GM18858 (cell line): ENCODE results near the gene UBA1.

ENCODE experiments used
- ATAC-seq: cut with Tn5 transposase; IDR thresholded peaks from one replicate; pipeline ENCODE4 v1.9.1; 2021; ENCODE audit not compliant: unreplicated experiment

Gene UBA1

DNA sequence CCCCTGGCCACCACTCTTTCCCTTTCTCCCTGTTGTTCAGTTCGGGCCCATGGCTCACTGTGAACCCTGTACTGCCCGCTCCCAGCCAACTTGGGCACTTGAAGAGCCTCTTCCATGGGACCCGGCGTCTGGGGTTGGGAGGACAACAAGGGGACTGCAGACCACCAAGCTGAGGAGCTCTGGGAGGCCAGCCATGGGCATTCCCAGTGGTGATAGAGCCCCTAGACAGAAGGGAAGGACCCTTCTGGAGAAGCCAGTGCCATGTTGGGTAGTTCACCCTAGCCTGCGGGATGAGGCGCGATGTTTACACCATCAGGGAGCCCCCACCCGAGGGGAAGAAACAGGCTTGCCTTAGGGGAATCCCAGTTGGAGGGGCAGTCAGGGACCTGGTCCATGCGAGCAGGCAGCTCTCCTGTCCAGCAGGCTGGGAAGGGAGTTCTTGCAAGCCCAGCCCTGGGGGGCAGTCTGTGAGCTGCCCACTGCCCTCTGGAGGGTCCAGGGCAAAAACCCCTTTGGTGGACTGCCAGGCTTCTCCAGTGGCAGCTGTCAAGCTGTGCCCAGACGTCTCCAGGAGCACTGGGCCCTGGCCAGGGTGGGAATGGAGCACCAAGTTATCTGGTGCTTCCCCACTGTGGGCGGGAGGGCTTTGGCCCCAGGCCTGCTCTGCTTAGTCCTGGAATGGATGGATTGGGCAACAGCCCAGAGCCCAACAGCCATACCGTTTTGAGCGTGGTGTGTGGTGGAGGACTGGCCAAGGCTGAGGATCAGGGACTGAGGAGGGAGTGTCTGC lies 23.7 kb upstream of the UBA1 start:
- ATAC-seq, result no peak

DNA sequence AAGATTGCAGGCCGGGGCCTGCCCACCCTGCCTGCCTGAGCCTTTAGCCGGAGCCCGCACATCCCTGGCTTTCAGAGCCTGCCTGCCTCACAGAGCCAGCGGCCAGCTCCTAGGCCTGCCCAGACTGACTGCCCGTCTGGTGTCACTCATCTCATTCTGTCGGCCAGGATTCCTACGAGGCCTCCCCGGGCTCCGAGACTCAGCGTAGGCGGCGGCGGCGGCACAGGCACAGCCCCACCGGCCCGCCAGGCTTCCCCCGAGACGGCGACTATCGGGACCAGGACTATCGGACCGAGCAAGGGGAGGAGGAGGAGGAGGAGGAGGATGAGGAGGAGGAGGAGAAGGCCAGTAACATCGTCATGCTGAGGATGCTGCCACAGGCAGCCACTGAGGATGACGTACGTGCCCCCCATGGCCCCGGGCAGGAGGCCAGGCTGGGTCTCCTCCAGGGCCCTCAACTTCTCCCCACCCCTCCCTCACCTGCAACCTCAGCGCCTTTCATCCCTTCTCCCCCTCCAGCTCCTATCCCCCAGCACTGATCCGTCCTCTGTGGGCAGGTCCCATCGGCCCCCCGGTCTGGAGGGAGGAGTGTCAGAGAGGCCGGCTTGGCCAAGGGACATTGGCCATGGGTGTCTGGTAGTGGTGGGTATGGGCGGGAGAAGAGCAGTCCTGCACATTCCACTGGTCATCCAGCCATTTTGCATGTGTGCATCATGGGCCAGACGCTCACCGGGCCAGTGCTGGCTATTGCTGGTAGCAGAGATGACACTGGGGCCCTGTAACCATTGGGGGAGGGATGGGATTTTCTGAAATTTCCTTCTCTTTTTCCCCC lies 22.6 kb upstream of the UBA1 start:
- no peak for ATAC-seq

DNA sequence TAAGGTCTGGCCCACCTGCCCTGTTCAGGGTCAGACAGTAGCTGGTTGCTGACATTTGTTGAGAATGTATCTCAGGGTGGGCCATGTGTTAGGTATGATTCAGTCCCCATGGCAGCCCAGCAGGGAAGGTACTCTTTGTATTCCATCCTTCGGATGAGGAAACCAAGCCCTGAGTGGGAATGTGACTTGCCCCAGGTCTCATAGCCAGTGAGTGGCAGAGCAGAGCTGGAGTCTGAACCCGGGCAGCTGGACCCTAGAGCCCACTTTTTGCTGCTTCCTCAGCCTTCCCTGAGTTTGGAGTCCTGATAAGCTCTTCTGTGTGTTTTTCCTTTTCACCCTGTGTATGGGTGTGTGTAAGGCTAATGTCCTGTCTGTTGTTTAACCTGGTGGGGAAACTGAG lies 21.6 kb upstream of the UBA1 start:
- no peak for ATAC-seq

DNA sequence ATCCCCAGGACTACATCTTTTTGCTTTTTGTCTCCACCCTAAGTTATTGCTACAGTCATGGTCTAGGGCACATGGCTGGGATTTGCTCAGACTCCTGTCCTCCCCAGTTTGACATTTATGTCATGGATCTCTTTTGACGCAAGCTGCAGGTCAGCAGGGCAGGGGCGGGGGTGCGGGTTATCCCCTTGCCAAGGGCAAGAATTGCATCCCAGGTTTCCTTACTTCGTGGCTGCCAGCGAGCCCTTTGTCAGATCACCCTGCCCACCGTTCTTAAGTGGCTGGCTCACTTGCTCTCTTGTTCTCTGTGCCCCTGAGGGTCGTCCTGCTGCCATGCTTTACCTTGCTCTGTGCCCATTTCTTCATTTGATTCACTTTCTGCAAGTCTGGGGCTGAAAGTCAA lies 21.1 kb upstream of the UBA1 start:
- no peak for ATAC-seq

DNA sequence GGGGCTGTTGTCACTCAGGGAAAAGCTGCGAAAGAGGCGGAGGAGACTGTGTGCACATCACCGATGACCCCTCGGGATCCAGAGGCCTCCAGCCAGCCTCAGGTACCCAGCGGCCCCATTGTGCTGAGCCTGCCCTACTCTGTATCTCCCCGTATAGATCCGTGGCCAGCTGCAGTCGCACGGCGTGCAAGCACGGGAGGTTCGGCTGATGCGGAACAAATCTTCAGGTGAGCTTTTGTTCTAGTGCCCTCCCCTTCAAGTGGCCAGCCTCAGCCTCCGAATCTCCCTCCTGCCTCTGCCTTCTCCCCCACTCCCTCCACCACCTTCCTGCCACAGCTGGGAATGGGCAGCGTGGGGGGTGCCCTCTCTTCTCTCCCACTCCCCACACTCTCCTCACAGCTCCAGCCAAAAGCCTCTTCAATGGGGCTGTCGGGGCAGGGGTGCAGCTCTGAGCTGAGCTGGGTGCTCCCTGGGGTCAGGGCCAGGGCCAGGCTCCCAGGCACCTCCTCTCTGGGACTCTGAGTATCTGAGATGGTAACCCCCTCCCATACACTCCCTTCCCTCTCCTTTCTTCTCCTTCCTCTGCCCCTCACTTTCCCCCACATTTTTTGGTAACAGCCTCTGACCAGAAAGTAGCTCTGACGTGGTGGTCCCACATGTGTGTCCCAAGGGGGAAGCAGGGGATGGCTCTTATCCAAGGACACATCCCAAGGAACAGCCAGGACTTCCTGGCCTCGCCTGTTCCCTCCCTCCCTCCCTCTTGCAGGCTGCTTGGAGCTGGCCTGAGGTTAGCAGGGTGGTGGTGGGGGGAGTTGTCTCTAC lies 20.4 kb upstream of the UBA1 start:
- ATAC-seq, result no peak

DNA sequence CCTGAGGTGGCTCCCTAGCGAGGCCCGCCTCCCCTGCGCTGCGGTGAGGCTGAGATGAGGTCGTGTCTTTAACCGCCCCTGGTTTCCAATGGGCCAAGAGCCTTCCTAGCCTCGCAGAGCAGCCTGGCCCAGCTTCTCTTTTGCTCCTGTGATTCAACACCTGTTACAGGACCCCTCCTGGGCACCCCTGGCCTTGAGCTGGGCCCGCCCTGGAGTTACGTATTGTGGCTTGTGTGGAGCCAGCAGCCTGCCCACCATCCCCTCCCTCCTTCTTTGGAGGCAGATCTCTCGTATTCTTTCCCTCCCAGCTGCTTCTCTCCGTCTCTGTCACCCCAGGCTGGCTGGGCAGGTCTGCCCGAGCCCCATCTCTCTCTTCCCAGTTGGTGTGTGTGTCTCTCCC lies 19.3 kb upstream of the UBA1 start:
- no peak for ATAC-seq

DNA sequence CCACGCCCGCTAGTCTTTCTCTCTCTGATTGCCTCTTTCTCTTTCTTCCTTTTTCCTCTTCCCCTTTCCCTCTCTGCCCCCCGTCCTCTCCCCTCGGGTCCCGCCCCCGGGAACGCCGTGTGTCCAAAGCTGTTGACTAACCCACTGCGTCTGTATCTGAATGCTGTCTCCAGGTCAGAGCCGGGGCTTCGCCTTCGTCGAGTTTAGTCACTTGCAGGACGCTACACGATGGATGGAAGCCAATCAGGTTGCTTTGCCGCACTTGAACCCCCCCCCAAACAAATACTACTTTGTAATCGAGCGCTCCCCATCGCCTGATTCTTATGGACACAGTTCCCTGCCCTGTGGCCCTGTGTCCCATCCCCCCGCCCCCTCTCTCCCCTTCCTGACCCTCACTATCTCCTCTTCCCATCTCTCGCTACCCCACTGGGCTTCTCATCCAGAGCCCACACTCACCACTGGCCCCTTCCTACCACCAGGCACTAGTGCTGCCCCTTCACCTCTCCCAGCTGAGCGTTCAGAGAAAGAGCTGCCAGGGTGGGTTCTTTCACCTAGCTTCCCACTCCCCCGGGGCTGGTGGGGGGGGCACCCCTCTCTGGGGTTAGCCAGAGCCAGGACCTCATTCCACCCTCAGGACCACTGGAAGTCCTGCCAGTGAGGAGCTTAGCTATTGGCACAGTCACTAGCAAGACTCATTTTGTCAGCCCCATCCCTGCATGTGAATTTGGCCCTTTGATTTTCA lies 18.6 kb upstream of the UBA1 start:
- no peak for ATAC-seq

DNA sequence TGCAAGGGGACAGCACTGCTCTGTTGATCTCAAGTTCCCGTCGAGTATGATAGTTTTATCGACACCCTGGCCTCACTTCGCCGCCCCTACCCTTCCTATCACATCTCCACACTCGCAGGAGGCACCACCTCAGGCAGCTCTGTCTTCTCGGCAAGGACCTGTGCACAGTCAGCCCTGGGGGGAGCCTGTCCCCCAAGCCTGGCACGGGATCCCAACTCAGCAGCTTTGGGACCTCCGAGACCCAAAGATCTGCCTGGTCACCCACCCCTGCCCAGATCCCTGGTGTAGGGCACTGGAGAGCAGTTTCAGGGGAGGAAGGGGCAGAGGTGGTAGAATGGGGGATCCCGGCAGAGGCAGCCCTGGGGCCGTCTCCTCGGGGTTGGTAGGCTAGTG lies 18.0 kb upstream of the UBA1 start:
- no peak for ATAC-seq

DNA sequence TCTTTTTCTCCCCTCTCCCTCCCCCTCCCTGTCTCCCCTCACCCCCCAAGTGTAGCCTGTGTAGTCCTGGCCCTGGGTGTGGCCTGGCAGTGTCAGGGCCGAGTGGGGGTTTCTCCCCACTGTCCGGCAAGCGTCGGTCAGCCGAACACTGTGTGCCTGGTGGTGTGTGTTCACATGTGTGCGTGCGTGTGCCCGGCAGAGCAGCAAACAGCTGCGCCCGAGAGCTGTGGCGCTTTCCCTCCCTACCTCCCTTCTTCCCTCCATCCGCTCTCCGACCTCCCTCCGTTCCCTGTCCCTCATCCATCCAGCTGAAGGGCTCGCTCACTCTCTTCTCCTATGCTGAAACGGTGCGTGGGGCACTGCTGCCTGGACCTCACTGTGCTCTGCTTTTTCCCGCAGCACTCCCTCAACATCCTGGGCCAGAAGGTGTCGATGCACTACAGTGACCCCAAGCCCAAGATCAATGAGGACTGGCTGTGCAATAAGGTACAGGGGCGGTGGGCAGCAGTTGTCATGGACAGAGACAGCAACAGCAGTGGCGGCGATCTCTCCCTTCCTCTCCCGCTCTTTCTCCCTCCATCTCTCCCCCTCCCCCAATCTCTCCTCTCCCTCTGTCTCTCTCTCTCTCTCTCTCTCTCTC lies 17.4 kb upstream of the UBA1 start:
- no peak for ATAC-seq

DNA sequence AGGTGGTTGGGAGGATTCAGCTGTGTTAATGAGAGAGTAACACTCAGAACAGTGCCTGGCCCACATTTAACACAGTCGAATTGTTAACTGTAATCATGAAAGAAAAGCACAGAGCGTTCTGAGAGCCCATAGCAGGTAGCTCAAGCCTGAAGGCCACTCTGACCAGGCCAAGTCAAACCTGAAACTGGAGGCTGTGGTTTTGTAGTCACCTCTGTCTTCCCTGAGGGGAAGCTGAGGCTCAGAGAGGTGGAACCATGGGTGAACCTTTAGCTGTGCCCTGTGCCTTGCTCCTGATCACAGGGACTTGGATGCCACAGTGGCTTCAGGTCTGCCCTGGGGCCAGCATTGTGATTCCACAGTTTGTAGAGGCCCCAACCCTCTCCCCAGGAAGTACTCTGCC lies 16.6 kb upstream of the UBA1 start:
- ATAC-seq, result no peak

DNA sequence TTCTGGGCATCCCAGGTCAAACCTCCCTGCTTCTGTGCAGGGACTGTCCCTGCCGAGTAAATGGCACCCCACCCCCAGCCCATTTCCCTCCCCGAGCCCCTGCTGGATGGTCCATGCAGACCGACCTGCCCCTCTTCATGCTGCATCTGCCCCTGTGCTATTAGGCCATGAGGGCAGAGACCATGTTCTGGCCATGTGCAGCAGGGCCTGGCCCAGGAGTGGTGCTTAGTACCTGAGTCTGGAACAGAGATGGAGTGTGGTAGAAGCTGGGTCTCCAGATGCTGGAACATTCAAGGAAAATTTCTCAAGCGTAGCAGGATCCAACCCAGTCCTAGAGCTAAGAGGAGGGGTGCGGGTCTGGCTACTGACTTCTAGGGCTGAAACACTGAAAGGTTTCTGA lies 15.3 kb upstream of the UBA1 start:
- no peak for ATAC-seq

DNA sequence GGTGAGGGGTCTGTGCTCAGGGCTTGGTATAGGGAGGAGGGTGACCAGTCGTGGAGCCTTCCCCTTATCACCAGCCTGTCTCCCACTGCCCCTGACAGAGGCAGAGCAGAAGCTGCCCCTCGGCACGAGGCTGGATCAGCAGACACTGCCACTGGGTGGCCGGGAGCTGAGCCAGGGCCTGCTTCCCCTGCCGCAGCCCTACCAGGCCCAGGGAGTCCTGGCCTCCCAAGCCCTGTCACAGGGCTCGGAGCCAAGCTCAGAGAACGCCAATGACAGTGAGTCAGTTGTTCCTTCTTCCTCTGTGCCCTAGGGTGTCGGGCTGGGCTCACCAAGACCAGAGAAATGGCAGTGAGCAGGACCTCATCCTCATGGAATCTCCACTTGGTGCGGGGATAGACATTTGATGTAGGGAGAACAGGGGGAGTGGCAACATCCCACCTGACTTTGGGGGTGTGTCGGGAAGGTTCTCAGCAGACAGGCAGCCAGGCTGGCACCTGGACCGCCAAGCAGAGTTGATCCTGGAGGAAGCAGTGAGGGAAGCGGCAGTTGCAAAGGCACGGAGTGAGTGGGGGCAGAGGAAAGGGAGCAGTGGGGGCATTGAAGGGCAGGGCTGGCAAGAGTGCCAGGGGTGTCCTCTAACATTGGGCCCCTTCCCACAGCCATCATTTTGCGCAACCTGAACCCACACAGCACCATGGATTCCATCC lies 14.3 kb upstream of the UBA1 start:
- no peak for ATAC-seq

DNA sequence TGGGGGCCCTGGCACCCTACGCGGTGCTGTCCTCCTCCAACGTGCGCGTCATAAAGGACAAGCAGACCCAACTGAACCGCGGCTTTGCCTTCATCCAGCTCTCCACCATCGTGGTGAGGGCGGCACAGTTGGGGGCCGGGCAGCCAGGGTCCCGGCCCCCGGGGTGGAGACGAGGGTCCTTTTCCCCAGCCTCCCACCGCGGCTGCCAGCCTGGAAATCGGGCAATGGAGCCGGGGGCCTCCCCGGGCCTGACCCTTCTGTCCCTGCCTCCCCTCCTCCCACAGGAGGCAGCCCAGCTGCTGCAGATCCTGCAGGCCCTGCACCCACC lies 13.7 kb upstream of the UBA1 start:
- no peak for ATAC-seq

DNA sequence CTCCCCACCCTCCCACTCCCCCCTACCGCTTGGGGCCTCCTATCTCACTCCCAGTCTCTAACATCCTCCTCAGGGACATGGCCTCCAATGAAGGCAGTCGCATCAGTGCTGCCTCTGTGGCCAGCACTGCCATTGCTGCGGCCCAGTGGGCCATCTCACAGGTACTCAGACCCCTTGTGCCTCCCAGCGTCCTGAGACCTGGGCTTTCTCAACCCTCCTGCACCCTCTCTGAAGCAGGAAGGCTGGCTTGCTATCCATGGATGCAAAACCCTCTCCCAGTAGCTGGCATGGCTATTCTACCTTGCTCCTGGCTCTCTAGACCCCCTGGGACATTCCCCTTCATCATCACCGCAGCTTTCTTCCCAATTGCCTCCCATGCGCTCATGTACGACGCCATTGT lies 13.3 kb upstream of the UBA1 start:
- no peak for ATAC-seq

DNA sequence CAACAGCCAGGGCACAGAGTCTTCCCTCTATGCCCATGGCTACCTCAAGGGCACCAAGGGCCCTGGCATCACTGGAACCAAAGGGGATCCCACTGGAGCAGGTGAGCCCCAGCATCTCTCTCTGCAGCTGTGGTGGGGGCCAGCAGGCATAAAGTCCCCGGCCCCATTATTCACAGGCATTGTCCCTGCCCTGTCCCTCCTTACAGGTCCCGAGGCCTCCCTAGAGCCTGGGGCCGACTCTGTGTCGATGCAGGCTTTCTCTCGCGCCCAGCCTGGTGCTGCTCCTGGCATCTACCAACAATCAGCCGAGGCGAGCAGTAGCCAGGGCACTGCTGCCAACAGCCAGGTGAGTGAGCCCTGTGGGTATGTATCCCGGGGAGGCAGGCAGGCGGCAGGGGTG lies 12.3 kb upstream of the UBA1 start:
- no peak for ATAC-seq

DNA sequence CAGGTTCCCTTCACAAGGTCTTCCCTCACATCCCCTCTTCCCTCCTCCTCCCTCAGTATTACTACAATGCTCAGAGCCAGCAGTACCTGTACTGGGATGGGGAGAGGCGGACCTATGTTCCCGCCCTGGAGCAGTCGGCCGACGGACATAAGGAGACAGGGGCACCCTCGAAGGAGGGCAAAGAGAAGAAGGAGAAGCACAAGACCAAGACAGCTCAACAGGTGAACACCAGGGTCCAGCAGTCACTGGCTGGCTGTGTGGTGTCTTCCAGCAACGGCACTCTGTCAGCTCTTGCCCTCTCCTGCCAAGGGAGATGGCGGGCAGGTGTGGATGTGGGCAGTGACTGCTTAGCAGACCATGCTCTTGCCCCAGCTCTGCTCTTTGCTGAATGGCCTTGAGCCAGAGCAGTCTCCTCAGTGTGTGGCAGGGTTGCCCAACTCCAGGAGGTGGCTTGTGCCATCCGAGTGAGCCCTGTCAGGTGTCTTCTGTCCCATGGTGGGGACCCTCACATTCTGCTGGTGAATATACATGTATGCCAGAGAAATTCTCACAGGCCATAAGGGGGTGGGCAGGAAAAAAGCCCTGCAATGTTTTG lies 11.4 kb upstream of the UBA1 start:
- no peak for ATAC-seq

DNA sequence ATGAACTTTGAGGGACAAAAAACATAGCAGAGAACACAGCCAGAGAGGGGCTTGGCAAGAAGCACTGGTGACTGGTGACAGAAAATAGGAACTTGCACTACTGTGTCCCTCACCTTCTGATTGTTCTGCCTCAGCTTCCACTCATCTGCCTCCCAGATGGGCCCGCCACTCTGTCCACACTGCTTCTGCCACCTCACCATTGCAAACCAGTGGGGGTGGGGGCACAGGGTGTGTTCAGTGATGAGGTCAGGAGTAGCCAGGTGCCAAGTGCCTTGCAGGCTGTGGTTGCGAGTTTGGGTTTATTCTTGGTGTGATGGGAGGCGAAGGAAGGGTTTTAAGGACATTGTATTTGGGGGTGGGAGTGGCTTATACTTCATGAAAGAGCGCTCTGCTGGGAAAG lies 9.1 kb upstream of the UBA1 start:
- ATAC-seq, result no peak

DNA sequence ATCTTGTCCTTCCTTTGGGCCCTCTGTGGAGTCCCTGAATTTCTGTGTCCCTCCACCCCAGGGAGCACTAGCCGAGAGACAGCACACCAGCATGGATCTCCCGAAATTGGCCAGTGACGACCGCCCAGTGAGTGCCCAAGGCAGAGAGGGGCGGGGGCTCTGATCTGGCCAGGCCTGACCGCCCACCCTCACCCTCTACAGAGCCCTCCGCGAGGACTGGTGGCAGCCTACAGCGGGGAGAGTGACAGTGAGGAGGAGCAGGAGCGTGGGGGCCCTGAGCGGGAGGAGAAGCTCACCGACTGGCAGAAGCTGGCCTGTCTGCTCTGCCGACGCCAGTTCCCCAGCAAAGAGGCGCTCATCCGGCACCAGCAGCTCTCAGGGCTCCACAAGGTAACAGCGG lies 8.4 kb upstream of the UBA1 start:
- no peak for ATAC-seq

DNA sequence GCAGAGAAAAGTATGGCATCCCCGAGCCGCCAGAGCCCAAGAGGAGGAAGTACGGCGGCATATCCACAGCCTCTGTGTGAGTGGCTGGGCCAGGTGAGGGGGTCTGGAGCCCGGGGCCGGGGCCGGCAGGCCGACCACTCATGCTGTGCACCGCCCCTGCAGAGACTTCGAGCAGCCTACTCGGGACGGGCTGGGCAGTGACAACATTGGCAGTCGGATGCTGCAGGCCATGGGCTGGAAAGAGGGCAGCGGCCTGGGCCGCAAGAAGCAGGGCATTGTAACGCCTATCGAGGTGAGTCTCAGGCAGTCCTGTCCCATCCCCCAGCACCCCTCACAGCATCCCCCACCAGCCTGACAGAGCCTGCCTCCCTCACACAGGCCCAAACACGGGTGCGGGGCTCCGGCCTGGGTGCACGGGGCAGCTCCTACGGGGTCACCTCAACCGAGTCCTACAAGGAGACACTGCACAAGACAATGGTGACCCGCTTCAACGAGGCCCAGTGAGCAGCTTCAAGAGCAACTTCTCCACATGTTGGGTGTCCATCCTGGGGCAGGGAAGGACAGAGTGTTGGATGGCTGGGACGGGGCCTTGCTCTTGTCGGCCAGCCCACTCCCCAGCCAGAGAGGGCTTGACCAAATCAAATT lies 7.4 kb upstream of the UBA1 start:
- no peak for ATAC-seq
